Osteocyte (in vitro differentiated cells): ENCODE results near the gene PPP1R9A. TPM values are rescaled to one million over a fixed set of nuclear protein-coding genes. Genes with fewer than 3 reads are reported as not detected.

ENCODE experiments used
- DNase-seq: peaks from one replicate; pipeline ENCODE4 v3.0.0; 2021; ENCODE audit warnings: mixed read lengths; ENCODE audit not compliant: unreplicated experiment; ENCODE audit errors: extremely low spot score
- H3K27ac Mint-ChIP-seq: one replicate; pipeline ENCODE4 v1.8.0; 2021; ENCODE audit warnings: mild to moderate bottlenecking, mixed read lengths; ENCODE audit not compliant: unreplicated experiment
- H3K27me3 Mint-ChIP-seq: one replicate; pipeline ENCODE4 v1.8.0; 2021; ENCODE audit warnings: mixed read lengths; ENCODE audit not compliant: unreplicated experiment
- H3K36me3 Mint-ChIP-seq: one replicate; pipeline ENCODE4 v1.8.0; 2021; ENCODE audit warnings: mixed read lengths; ENCODE audit not compliant: unreplicated experiment
- H3K4me1 Mint-ChIP-seq: one replicate; pipeline ENCODE4 v1.8.0; 2021; ENCODE audit warnings: mixed read lengths; ENCODE audit not compliant: unreplicated experiment
- H3K4me3 Mint-ChIP-seq: one replicate; pipeline ENCODE4 v1.8.0; 2021; ENCODE audit warnings: mild to moderate bottlenecking, moderate library complexity, mixed read lengths; ENCODE audit not compliant: unreplicated experiment
- H3K9me3 Mint-ChIP-seq: one replicate; pipeline ENCODE4 v1.8.0; 2021; ENCODE audit warnings: mixed read lengths; ENCODE audit not compliant: unreplicated experiment
- CTCF ChIP-seq: fragments of 200-600 bp; sonication (generic); IDR thresholded peaks from 2 replicates; pipeline ENCODE4 v1.5.0; 2021; ENCODE audit warnings: antibody characterized with exemption, mild to moderate bottlenecking, moderate library complexity
- total RNA-seq: library from RNA; stranded (reverse); gene quantifications from 2 replicates; pipeline ENCODE4 v1.2.1, GENCODE V29; 2021

PPP1R9A gene
- total RNA-seq, 1 donor from 2014 or later, result 3.4 TPM

- no peak for DNase-seq
- TF ChIP-seq CTCF, result no peak
- Mint-ChIP-seq H3K27me3 (no peaks in the 10 kb centered on the region), H3K9me3 (no peaks in the 10 kb centered on the region), H3K4me1 (peaks cover 18% of the 10 kb centered on the region), H3K27ac (no peak overlapping the region), H3K36me3 (no peaks in the 10 kb centered on the region), H3K4me3 (no peak overlapping the region)
Measured at GRCh38 chr7:95062901-95063300, 155.5 kb downstream of the PPP1R9A start.

GRCh38 chr7:95066737-95067530, 159.5 kb downstream of the PPP1R9A start:
- H3K4me3 Mint-ChIP-seq, result no peak overlapping the region
- H3K9me3 Mint-ChIP-seq, result no peaks in the 10 kb centered on the region
- H3K27me3 Mint-ChIP-seq, result no peaks in the 10 kb centered on the region
- peak overlapping the region; percentile 3 for H3K27ac Mint-ChIP-seq
- no peak for DNase-seq
- H3K4me1 Mint-ChIP-seq, result peaks cover 13% of the 10 kb centered on the region
- TF ChIP-seq CTCF, result no peak
- no peaks in the 10 kb centered on the region for H3K36me3 Mint-ChIP-seq

GRCh38 chr7:95088536-95089215, 181.3 kb downstream of the PPP1R9A start:
- H3K36me3 Mint-ChIP-seq, result no peaks in the 10 kb centered on the region
- H3K9me3 Mint-ChIP-seq, result no peaks in the 10 kb centered on the region
- no peak overlapping the region for H3K27ac Mint-ChIP-seq
- no peaks in the 10 kb centered on the region for H3K27me3 Mint-ChIP-seq
- DNase-seq, result no peak
- no peak for TF ChIP-seq CTCF
- H3K4me1 Mint-ChIP-seq, result no peaks in the 10 kb centered on the region
- H3K4me3 Mint-ChIP-seq, result no peak overlapping the region

- TF ChIP-seq CTCF, result no peak
- no peaks in the 10 kb centered on the region for H3K4me1 Mint-ChIP-seq
- no peak overlapping the region for H3K4me3 Mint-ChIP-seq
- H3K36me3 Mint-ChIP-seq, result no peaks in the 10 kb centered on the region
- no peaks in the 10 kb centered on the region for H3K9me3 Mint-ChIP-seq
- no peaks in the 10 kb centered on the region for H3K27me3 Mint-ChIP-seq
- H3K27ac Mint-ChIP-seq, result no peak overlapping the region
- no peak for DNase-seq
Measured at GRCh38 chr7:95089414-95090315, 182.3 kb downstream of the PPP1R9A start.
